Skeletal muscle satellite cell (primary cell): ENCODE results near the gene TUBGCP3.

Experiments
- H3K27me3 ChIP-seq: 2 replicates; pipeline ENCODE4 v1.7.0; 2013; ENCODE audit warnings: low read length; ENCODE audit not compliant: control insufficient read depth, insufficient read depth
- H3K36me3 ChIP-seq: 2 replicates; pipeline ENCODE4 v1.7.0; 2013; ENCODE audit warnings: mild to moderate bottlenecking, control low read depth, low read length; ENCODE audit not compliant: insufficient read depth
- H3K4me1 ChIP-seq: 2 replicates; pipeline ENCODE4 v1.7.0; 2013; ENCODE audit warnings: low read length; ENCODE audit not compliant: control insufficient read depth, insufficient read depth
- H3K4me2 ChIP-seq: 2 replicates; pipeline ENCODE4 v1.7.0; 2013; ENCODE audit warnings: mild to moderate bottlenecking, low read length
- H3K4me3 ChIP-seq: 2 replicates; pipeline ENCODE4 v1.7.0; 2013; ENCODE audit warnings: low read length
- H3K9ac ChIP-seq: 2 replicates; pipeline ENCODE4 v1.7.0; 2013; ENCODE audit warnings: mild to moderate bottlenecking, low read depth, low read length, moderate library complexity
- H3K9me3 ChIP-seq: replicated peaks from 2 replicates; pipeline ENCODE4 v1.7.0; 2013; ENCODE audit warnings: mild to moderate bottlenecking, control low read depth, low read length

TUBGCP3 gene

DNA sequence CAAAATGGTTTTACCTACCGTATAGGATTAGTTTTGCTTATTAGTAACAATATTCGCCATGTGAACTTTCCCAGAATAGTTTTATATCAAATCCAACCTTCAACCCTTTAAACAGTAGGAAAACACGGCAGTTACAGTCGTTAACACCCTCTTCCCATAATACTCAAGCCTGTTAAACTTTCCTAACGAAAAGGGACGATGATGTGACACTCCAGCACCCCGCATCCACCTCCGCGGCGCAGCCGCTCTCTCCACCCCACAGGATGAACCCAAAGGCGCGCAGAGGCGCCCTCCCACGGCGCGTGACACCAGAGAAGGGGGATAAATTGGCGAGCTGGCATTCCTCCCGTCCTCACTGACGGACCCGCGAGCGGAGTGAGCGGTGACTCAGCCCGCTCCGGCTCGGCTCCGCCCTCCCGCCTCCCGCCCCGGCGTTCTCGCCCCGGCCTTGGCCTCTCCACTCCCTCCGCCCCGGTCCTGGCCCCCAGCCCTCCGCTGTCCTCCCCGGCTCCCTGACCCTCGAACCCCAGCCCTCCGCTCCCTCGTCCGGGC, 665 bp downstream of the TUBGCP3 start:
- Histone ChIP-seq H3K9me3 (no peaks in the 10 kb centered on the region), H3K27me3 (no peaks in the 10 kb centered on the region), H3K4me3 (peak overlapping the region; percentile 100), H3K4me2 (peak overlapping the region; percentile 95), H3K4me1 (peaks cover 16% of the 10 kb centered on the region), H3K9ac (peak overlapping the region; percentile 98), H3K36me3 (no peaks in the 10 kb centered on the region)

DNA sequence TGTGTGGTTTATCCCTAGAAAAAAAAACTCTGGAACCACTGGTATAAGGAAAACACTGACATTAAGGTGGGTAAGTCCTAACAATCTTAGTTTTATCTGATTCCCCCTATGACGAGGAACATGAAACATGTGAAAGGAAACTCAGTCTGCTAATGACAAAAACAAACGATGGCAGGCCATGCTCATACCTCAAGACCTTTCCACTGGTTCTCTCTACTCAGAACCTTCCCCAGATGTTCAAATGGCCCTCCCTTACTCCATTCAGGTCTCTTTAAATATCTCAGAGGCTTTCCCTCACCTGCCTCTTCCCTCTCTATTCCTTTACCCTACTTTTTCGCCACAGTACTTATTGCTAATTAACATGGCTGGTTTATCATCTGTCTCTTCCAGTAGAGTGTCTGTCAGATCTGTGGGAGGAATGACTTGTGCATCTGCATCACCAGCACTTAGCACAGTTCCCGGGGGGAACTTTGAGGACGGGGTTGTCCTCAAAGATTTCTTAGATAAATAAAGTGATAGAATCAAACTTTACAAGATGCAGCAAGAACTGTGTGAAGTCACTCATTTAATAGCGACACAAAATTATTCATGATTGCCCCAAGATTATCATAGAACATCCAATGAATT, 1.5 kb downstream of the TUBGCP3 start:
- peak overlapping the region; percentile 100 for H3K4me3 ChIP-seq

DNA sequence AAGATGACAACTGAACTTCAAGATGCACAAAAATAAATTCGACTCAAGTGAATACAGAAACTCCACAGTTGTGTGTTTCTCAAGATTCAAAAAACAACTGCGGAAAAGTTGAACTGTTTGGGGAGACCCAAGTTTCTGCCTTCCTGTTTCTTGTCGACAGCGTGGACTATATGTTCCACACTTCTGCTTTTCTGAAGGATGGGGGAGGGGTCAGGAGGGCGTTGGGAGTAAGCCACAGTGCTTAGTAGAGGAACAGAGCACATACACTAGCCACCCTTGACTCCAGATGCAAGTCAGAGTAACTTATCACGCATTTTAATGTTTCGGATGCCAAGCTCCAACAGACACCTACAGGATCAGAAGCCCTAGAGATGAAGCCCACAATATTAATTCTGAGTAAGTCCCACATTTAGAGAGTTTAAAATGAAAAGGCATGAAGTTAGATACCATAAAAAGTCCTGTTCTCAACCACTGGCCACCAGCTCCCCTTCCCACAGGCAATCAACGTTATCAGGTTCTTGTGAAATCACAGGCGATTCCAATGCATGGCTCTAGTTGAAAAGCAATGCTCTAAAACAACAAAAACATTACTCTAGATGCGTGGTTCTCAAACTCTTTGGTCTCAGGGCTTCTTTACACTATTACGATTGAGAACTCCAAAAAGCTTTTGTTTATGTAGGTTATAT, 4.2 kb downstream of the TUBGCP3 start:
- Histone ChIP-seq H3K4me1 (peaks cover 15% of the 10 kb centered on the region), H3K4me3 (no peak overlapping the region), H3K9ac (no peak overlapping the region)

More for the DNA sequence above, 1.5 kb downstream of the TUBGCP3 start:
- H3K4me2 ChIP-seq: peak overlapping the region; percentile 95
- peak overlapping the region; percentile 98 for H3K9ac ChIP-seq
- H3K4me1 ChIP-seq: peaks cover 16% of the 10 kb centered on the region
- H3K36me3 ChIP-seq: no peaks in the 10 kb centered on the region
- no peaks in the 10 kb centered on the region for H3K27me3 ChIP-seq
- H3K9me3 ChIP-seq: no peaks in the 10 kb centered on the region

DNA sequence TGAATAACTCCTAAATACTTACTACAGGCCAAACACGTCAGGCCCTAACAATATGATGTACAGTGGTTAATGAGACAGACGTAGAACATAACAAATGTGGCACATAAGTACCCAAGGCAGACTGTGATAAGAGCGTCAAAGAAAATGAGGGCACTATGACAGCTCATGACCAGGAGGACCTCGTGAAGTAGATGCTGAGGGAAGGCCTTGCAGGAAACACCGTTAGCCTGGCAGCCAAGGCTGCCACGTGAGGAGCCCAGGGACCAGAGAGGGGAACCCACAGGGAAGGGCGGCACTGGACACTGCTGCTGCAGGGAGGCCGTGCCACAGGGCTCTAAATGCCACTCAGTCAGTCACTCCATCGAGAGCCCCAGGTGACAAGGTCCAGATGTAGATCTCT, 5.7 kb downstream of the TUBGCP3 start:
- Histone ChIP-seq H3K4me2 (no peak overlapping the region), H3K27me3 (no peaks in the 10 kb centered on the region), H3K36me3 (no peaks in the 10 kb centered on the region), H3K4me3 (no peak overlapping the region), H3K9ac (no peak overlapping the region), H3K9me3 (no peaks in the 10 kb centered on the region), H3K4me1 (peaks cover 8% of the 10 kb centered on the region)

More for the DNA sequence above, 4.2 kb downstream of the TUBGCP3 start:
- no peaks in the 10 kb centered on the region for H3K9me3 ChIP-seq
- no peaks in the 10 kb centered on the region for H3K36me3 ChIP-seq
- no peak overlapping the region for H3K4me2 ChIP-seq
- H3K27me3 ChIP-seq: no peaks in the 10 kb centered on the region

DNA sequence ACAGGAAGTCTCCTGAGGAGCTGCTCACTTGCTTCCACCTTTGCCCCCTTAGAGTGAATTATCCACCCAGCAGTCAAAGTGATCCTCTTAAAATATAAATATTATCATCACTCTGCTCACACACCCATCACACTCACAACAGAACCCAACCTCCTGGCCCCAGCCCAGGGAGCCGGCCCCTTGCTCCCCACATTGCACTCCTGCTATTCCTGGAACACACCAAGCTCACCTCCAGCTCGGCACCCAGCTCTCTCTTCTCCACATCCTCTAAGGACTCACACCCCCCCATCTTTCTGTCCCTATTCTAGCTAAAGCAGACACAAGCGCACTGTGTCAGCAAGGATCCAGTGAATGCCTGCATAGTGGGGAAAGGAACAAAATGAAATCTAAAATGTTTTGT, 7.0 kb downstream of the TUBGCP3 start:
- no peaks in the 10 kb centered on the region for H3K27me3 ChIP-seq
- H3K9me3 ChIP-seq: no peaks in the 10 kb centered on the region
- no peaks in the 10 kb centered on the region for H3K4me1 ChIP-seq
- no peak overlapping the region for H3K9ac ChIP-seq
- H3K36me3 ChIP-seq: no peaks in the 10 kb centered on the region
- no peak overlapping the region for H3K4me3 ChIP-seq
- H3K4me2 ChIP-seq: no peak overlapping the region

DNA sequence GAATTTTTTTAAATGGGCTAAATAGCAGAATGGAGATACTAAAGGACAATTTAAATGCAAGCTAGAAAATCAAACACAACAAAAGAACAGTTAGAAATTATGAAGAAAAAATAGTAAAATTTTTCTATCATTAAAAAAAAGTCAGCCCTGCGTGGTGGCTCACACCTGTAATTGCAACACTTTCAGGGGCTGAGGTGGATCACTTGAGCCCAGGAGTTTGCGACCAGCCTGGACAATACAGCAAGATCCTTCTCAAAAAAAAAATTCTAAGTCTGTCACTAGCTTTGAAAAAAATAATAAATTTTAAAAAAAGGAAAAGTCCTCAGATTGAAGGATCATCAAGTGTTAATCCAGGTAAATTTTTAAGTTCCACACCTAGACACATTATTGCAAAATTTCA, 7.7 kb downstream of the TUBGCP3 start:
- Histone ChIP-seq H3K9me3 (no peaks in the 10 kb centered on the region), H3K36me3 (no peaks in the 10 kb centered on the region), H3K4me1 (no peaks in the 10 kb centered on the region), H3K4me3 (no peak overlapping the region), H3K4me2 (no peak overlapping the region), H3K9ac (no peak overlapping the region), H3K27me3 (no peaks in the 10 kb centered on the region)

DNA sequence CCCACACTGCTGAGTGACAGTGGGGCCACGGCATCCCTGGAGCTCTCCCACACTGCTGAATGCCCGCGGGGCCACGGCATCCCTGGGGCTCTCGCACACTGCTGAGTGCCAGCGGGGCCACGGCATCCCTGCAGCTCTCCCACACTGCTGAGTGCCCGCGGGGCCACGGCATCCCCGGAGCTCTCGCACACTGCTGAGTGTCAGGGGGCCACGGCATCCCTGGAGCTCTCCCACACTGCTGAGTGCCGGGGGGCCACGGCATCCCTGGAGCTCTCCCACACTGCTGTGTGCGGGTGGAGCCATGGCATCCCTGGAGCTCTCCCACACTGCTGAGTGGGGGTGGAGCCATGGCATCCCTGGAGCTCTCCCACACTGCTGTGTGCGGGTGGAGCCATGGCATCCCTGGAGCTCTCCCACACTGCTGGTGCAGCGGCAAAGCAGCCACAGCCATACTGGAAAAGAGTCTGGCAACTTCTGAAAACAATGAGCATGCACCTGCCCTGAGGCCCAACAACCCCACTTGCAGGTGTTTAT, 8.6 kb downstream of the TUBGCP3 start:
- H3K4me1 ChIP-seq: no peaks in the 10 kb centered on the region
- no peak overlapping the region for H3K4me2 ChIP-seq
- H3K27me3 ChIP-seq: no peaks in the 10 kb centered on the region
- H3K36me3 ChIP-seq: no peaks in the 10 kb centered on the region
- H3K9me3 ChIP-seq: no peaks in the 10 kb centered on the region
- H3K9ac ChIP-seq: no peak overlapping the region
- H3K4me3 ChIP-seq: no peak overlapping the region

DNA sequence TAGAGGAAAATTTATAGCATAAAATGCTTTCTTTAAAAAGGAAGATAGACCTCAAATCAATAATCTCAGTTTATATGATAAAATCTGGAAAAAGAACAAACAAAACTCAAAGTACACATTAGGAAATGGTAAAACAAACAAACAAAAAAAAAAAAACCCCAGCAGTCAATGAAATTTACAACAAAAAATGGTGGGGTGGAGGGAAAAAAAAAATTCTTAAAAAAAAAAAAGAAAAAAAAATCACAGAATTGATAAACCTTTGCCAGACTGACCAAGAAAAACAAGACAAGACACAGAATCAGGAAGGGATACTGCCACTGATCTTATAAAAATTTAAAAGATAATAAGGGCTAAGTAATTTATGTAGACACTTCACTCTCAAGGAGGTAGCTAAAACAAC, 11.2 kb downstream of the TUBGCP3 start:
- Histone ChIP-seq H3K36me3 (no peaks in the 10 kb centered on the region), H3K4me1 (no peaks in the 10 kb centered on the region), H3K4me2 (no peak overlapping the region), H3K9me3 (no peaks in the 10 kb centered on the region), H3K4me3 (no peak overlapping the region), H3K9ac (no peak overlapping the region), H3K27me3 (no peaks in the 10 kb centered on the region)

DNA sequence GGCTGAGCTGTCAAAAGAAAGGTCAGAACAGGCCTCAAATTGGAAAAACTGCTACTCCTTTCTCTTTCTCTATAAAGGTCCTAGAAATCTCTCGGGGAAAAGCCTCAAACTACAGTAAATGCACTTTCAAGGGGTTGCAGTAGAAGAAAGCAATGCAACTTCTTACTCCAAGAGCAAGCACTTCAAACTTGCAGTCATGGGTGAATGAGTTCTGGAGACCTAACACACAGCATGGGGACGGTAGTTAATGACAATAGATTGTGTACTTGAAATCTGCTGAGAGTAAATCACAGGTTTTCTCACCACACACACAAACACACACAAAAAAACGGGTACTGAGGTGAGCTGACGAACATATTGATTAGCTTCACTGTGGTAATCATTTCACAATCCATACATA, 11.8 kb downstream of the TUBGCP3 start:
- Histone ChIP-seq H3K27me3 (no peaks in the 10 kb centered on the region), H3K4me1 (no peaks in the 10 kb centered on the region), H3K36me3 (no peaks in the 10 kb centered on the region)

DNA sequence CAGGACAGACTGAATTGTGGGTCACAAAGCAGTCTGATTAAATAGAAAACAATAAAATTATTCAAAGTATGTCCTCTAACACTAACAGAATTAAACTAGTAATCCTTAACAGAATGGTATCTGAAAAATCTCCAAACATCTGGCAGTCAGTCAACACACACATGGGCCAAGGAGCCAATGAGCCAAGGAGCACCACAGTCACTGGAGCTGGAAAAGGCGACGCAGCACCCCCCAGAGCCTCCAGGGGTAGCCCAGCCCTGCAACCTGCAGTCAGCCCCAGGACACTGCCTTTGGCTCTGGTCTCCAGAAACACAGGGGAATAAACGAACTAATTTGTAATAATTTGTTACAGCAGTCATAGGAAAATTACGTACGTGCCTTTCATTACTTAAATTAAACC, 12.3 kb downstream of the TUBGCP3 start:
- no peak overlapping the region for H3K4me2 ChIP-seq
- H3K9ac ChIP-seq: no peak overlapping the region
- no peaks in the 10 kb centered on the region for H3K36me3 ChIP-seq
- no peaks in the 10 kb centered on the region for H3K9me3 ChIP-seq
- H3K4me3 ChIP-seq: no peak overlapping the region
- no peaks in the 10 kb centered on the region for H3K4me1 ChIP-seq
- H3K27me3 ChIP-seq: no peaks in the 10 kb centered on the region

More for the DNA sequence above, 11.8 kb downstream of the TUBGCP3 start:
- no peak overlapping the region for H3K4me2 ChIP-seq
- H3K9me3 ChIP-seq: no peaks in the 10 kb centered on the region
- H3K4me3 ChIP-seq: no peak overlapping the region
- no peak overlapping the region for H3K9ac ChIP-seq

DNA sequence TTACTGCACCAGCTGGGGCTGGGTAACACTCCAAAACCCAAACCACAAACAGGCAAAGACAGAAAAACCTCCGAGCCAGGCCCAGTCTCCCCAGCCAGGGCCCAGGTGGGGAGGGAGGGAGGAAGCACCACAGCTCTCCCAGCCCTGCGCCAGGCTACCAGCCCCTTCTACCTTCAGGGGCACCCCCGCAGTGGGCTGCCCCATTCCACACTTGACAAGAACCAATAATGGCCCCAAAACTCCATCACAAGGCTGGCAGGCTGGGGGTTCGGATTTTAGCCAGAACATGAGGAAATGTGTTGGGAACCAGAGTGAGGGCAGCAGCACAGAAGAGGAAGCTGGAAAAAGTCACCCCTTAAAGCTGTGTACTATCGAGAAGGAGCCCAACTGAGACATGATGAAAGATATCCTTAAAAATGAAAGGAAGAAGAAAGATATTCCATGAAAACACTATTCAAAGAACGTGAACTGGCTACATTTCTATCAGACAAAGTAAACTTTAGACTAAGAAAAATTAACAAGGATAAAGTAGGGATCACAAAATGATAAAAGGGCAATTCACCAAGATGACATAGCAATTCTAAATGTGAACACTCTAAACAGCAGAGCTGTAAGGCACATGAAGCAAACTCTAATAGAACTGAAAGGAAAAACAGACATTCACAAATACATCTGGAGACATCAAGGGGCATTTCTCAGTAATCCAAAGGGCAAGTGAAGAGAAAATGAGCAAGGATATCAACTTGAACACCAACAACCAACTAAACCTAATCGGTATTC, 12.9 kb downstream of the TUBGCP3 start:
- Histone ChIP-seq H3K4me3 (no peak overlapping the region), H3K9me3 (no peaks in the 10 kb centered on the region), H3K4me2 (no peak overlapping the region), H3K27me3 (no peaks in the 10 kb centered on the region), H3K4me1 (no peaks in the 10 kb centered on the region), H3K9ac (no peak overlapping the region), H3K36me3 (no peaks in the 10 kb centered on the region)
